Left kidney (tissue), 2 donors: ENCODE measurements around the gene WDFY3. TPM values are rescaled to one million over a fixed set of nuclear protein-coding genes. Genes with fewer than 3 reads are reported as not detected.
A peak's percentile ranks its signal among the peaks of the same experiment; 100 is the strongest.

Experiments used
- DNase-seq: peaks from one replicate; pipeline ENCODE4 v3.0.0-alpha.2; 2013
- polyA plus RNA-seq: library from polyadenylated mRNA; unstranded; fragments of 120-200 nt; gene quantifications from one replicate; pipeline ENCODE4 v1.2.1, GENCODE V29; 2013; ENCODE audit not compliant: insufficient read length

Gene WDFY3
- polyA plus RNA-seq, 1 donor, result 64.9 TPM

GRCh38 chr4:84908876-84909275 lies 57.6 kb downstream of the WDFY3 start:
- DNase-seq, result no peak

DNA sequence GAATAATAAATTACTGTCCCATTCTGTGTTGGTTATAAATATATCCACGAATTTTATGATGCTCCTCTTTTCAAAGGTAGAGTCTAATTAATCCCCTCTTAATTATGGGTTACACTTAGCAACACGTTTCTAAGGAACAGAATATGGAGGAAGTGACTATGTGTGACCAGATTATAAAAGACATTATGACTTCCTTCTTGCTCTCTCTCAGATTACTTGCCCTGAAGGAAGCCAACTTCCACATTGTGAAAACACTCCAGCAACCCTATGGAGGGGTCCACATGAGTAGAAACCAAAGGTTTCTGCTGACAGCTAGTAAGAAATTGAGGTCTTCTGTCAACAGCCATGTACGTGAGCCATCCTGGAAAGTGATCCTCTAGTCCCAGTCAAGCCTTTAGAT lies 59.3 kb downstream of the WDFY3 start:
- DNase-seq, result no peak

DNA sequence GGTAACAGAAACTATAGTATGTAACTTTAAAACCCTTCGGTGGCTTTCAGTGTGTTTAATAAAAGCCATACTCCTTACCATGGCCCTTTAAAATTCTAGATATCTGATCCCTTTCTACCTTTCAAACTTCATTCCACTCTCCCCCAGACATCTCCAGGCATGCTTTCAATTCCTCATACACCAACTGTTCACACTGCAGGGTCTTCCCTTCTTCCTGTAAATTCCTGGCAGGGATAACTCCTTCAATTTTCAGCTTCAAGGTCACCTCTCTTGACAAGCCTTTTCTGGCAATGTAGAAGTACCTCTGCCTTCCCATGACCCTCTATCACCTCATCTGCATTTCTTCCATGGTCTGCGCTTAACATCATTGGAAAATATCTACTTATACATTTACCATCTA lies 60.8 kb downstream of the WDFY3 start:
- DNase-seq, result no peak

GRCh38 chr4:84901740-84902281 lies 64.7 kb downstream of the WDFY3 start:
- no peak for DNase-seq

DNA sequence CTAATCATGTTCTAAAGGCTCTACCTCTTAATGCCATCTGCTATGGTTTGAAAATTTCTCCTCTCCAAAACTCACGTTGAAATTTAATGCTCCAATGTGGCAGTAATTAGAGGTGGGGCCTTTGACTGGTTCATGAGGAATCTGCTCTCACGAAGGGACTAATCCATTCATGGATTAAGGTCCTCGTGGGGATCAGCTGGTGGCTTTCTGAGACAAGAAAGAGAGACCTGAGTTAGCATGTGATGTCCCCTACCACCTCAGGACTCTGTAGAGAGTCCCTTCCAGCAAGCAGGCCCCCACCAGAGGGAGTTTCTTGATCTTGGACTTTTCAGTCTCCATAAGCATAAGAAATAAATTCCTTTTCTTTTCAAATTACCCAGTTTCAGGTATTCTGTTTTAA lies 65.3 kb downstream of the WDFY3 start:
- DNase-seq, result no peak

DNA sequence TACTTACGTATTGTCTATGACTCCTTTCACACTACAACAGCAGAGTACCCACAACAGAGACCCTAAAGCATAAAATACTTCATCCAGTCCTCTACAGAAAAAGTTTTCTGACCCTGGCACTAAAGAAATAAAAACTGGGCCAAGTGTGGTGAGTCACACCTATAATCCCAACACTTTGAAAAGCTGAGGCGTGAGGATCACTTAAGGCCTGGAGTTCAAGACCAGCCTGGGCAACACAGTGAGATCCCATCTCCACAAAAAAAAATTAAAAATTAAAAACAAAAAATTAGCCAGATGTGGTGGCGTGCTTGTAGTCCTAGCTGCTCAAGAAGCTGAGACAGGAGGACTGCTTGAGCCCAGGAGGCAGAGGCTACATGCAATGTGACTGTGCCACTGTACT lies 66.9 kb downstream of the WDFY3 start:
- DNase-seq, result no peak

DNA sequence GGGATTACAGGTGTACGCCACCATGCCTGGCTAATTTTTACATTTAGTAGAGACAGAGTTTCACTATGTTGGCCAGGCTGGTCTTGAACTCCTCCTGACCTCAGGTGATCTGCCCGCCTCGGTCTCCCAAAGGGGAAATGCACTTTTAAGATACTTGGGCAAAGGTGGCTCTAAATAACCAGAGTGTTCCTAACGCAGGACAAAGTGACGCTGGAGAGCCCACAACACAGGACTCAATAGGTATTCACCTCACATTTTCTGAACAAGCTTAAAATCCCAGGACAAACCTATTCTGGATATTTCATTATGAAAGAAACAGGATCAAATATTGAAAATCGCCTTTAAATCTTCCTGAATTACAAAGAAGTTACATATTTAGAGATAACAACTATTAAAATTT lies 69.0 kb downstream of the WDFY3 start:
- DNase-seq, result no peak

DNA sequence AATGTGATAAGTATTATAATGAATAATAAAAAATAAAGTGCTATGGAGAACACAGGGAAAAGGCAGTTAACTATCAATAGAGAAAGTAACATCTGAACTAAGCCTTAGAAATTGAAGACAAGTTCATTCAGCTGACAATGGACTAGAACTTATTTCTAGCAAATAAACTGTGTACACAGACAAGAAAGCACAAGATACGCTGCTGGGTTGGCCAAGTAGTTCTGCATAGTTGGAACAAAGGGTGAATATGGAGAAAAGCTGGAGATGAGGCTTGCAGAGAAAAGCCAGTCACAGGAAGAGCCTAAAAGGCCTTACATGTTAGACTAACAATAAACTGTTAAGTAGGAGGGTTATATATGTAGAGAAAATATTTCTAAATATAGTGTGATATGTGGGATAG lies 71.2 kb downstream of the WDFY3 start:
- no peak for DNase-seq

DNA sequence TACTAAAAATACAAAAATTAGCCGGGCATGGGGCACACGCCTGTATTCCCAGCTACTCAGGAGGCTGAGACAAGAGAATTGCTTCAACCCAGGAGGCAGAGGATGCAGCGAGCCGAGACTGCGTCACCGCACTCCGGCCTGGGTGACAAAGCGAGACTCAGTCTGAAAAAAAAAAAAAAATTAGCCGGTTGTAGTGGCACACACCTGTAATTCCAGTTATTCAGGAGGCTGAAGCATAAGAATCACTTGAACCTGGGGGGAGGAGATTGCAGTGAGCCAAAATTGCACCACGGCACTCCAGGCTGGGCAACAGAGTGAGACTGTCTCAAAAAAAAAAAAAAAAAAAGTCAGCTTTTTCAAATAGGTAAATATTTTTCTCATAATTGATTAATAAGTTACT lies 71.9 kb downstream of the WDFY3 start:
- DNase-seq, result peak; percentile 15

DNA sequence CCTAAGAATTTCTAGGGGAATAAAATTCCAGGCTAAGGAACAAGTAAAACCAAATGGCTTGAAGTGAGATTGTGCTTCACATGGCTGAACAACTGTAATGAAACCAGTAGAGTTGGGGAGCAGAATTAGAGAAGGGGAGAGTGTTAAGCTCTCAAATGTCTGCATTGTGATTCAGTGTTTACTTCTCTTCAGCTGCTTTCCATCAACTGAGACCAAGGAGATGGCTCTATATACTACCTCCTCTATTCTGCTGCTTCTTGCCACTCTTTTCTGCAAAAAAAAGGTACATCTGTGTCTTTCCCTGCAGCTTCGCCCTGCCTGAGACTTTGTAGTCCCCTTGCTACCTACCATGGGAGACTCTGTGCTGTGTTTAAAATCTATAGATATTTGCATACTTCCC lies 73.5 kb downstream of the WDFY3 start:
- DNase-seq, result no peak

GRCh38 chr4:84887824-84888223 lies 78.7 kb downstream of the WDFY3 start:
- DNase-seq, result no peak

DNA sequence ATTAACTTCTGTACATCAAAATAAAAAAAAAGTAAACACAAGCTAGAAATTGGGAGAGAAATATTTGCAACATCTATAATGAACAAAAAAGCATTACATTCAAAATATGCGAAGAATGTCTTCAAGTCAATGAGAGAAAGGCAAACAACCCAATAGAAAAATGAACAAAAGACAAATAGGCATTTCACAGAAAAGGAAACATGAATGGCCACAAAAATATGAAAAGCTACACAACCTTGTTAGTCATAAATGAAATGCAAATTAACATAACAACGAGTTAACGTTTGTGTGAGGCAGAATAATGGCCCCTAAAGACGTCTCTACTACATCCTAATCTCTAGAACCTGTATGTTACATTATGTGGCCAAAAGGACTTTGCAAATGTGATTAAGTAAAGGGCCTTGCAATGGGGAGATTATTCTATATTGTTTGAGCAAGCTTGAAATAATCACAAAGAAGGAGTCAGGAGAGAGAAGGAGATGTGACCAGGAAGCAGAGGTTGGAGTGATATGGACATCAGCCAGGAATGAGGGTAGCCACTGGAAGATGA lies 86.8 kb downstream of the WDFY3 start:
- no peak for DNase-seq

DNA sequence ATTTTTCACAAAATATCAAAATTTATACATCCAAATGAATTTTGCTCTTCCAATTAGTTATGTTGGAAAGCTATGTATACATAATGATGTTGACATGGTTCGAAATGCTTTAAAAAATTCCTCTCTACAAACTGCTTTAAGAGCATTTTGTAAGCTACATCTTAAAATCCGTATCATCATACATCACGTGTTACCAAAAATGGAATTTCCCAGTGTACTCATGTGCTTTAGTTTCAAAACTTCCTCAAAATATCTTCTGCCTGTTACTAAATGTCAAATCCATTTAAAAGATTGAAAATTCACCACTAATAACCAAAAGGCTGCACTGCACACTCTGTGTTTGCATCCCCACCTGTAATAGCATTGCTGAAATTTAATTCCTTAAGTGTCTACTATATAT lies 87.9 kb downstream of the WDFY3 start:
- no peak for DNase-seq

GRCh38 chr4:84878090-84878489 lies 88.4 kb downstream of the WDFY3 start:
- DNase-seq, result no peak

- DNase-seq, result no peak
Measured at GRCh38 chr4:84877051-84877833, 89.2 kb downstream of the WDFY3 start.

- no peak for DNase-seq
Measured at GRCh38 chr4:84875636-84876371, 90.7 kb downstream of the WDFY3 start.

GRCh38 chr4:84874619-84875018 lies 91.9 kb downstream of the WDFY3 start:
- DNase-seq, result no peak

- no peak for DNase-seq
Measured at GRCh38 chr4:84870398-84871163, 95.9 kb downstream of the WDFY3 start.

GRCh38 chr4:84866295-84866694 lies 100.2 kb downstream of the WDFY3 start:
- DNase-seq, result no peak

GRCh38 chr4:84865600-84865999 lies 100.9 kb downstream of the WDFY3 start:
- DNase-seq, result no peak

DNA sequence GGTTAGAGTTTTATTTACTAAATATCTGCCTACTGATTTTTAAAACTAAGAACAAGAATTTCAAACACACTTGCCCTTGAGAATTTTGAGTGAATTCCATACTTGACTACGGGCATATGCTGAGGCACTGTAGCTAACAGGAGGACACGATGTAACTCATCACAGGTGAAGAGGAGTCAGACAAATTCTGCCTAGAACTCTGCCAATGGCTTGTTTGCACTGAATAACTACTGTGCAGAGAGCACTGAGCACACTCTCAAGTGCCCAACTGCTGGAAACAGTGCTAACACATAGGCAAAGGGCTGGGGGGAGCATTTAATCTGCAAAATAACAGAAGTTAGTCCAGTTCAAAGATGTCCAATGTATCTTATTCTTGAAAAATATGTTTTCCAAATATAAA lies 104.4 kb downstream of the WDFY3 start:
- no peak for DNase-seq

DNA sequence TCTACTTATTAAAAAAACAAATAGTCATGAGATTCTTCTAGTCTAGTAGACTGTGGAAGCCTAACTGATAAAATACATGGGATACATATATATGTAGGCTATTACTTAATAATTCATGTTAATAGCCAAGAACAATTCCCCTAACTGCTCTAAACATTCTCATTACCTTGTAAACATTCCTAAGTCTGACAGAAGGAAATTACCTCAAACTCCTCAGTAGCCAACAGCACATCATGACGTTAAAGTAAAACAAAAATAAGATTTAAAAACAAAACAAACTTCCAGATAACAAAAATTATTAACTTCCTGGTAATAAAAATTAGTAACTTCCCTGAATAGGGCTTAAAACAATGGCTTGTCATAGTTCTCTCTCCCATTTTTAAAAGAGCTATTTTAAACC lies 109.2 kb downstream of the WDFY3 start:
- no peak for DNase-seq
